B cell (primary cell): ENCODE data around the gene BARHL1. TPM values are rescaled to one million over a fixed set of nuclear protein-coding genes. Genes with fewer than 3 reads are reported as not detected.

Experiments used
- ATAC-seq: fragments of 200-7000 bp; cut with Tn5 transposase; one replicate; pipeline ENCODE4 v1.10.0; 2021; ENCODE audit warnings: low read depth, mild to moderate bottlenecking, moderate number of reproducible peaks, moderate library complexity
- CTCF ChIA-PET: fragments of 350-600 bp; sonication (Branson Sonifier 250); formaldehyde crosslinking; loops from one replicate; lab custom pipeline; 2021; ENCODE audit warnings: antibody characterized with exemption, inconsistent platforms; lab: Charles Lee
- POLR2A ChIA-PET: fragments of 350-600 bp; sonication (Branson Sonifier 250); formaldehyde crosslinking; loops from one replicate; lab custom pipeline; 2021; ENCODE audit warnings: antibody characterized with exemption; lab: Charles Lee
- DNase-seq: peaks from one replicate; pipeline ENCODE4 v3.0.0; 2013
- H2AFZ ChIP-seq: 2 replicates; pipeline ENCODE4 v1.6.1; 2012; ENCODE audit warnings: mild to moderate bottlenecking, low read depth, low read length; ENCODE audit not compliant: insufficient read depth, poor library complexity, severe bottlenecking
- H3K27ac ChIP-seq, 2 donors: 1 replicate in 1 of 2; 2 replicates in 1 of 2; pipeline ENCODE4 v1.5.1; 2012 to 2013; ENCODE audit warnings: low read length in 2 of 2, mild to moderate bottlenecking in 2 of 2, moderate library complexity in 1 of 2
- H3K27me3 ChIP-seq, 4 experiments: fragments of 200-600 bp in 1 of 4; sonication (generic) in 1 of 4; replicated peaks in 1 of 4; 1 replicate in 2 of 4; 2 replicates in 2 of 4; pipeline versions ENCODE4 v1.6.1 to v1.7.0; 2013 to 2016; ENCODE audit warnings: low read length in 3 of 4, mild to moderate bottlenecking in 2 of 4, mixed read lengths in 1 of 4, moderate library complexity in 1 of 4; ENCODE audit not compliant: insufficient read depth in 4 of 4, control insufficient read depth in 3 of 4; ENCODE audit errors: control extremely low read depth in 1 of 4
- H3K36me3 ChIP-seq, 2 experiments: replicated peaks in 1 of 2; 1 replicate in 1 of 2; 2 replicates in 1 of 2; pipeline versions ENCODE4 v1.6.1 to v1.7.1; 2013; ENCODE audit warnings: low read length in 1 of 2; ENCODE audit not compliant: insufficient read depth in 2 of 2, control insufficient read depth in 1 of 2; ENCODE audit errors: control extremely low read depth in 1 of 2, extremely low read depth in 1 of 2
- H3K4me1 ChIP-seq, 2 donors: fragments of 200-600 bp in 1 of 2; sonication (generic) in 1 of 2; 1 replicate in 1 of 2; 2 replicates in 1 of 2; pipeline versions ENCODE4 v1.5.1 to v1.6.1; 2013 to 2017; ENCODE audit warnings: low read length in 2 of 2; ENCODE audit not compliant: control insufficient read depth in 2 of 2, insufficient read depth in 2 of 2
- H3K4me2 ChIP-seq: replicated peaks from 2 replicates; pipeline ENCODE3; 2012; ENCODE audit warnings: mild to moderate bottlenecking, low read depth, low read length; ENCODE audit not compliant: poor library complexity, severe bottlenecking
- H3K4me3 ChIP-seq, 5 experiments: fragments of 200-600 bp in 1 of 5; sonication (generic) in 1 of 5; 1 replicate in 3 of 5; 2 replicates in 2 of 5; pipeline versions ENCODE4 v1.5.1 to v1.7.0; 2011 to 2016; ENCODE audit warnings: low read length in 4 of 5, mild to moderate bottlenecking in 4 of 5, low read depth in 2 of 5, control low read depth in 1 of 5, moderate library complexity in 1 of 5; ENCODE audit not compliant: insufficient read depth in 1 of 5; ENCODE audit errors: control extremely low read depth in 1 of 5, extremely low read depth in 1 of 5
- H3K79me2 ChIP-seq: fragments of 200-600 bp; sonication (generic); one replicate; pipeline ENCODE4 v1.6.0; 2016; ENCODE audit warnings: low read length; ENCODE audit not compliant: control insufficient read depth, insufficient read depth
- H3K9ac ChIP-seq: fragments of 200-600 bp; sonication (generic); 2 replicates; pipeline ENCODE4 v1.6.1; 2017; ENCODE audit warnings: mild to moderate bottlenecking, low read length, moderate library complexity
- H3K9me3 ChIP-seq, 3 donors: one replicate each; pipeline versions ENCODE4 v1.6.1 to v1.7.1; 2013; ENCODE audit warnings: low read length in 2 of 3; ENCODE audit not compliant: control insufficient read depth in 2 of 3, insufficient read depth in 1 of 3; ENCODE audit errors: control extremely low read depth in 1 of 3
- H4K20me1 ChIP-seq: 2 replicates; pipeline ENCODE4 v1.6.0; 2012; ENCODE audit warnings: mild to moderate bottlenecking, low read length; ENCODE audit not compliant: insufficient read depth, control insufficient read depth, poor library complexity, severe bottlenecking
- H3K27ac Mint-ChIP-seq: one replicate; pipeline ENCODE4 v1.8.0; 2021; ENCODE audit warnings: mixed read lengths
- H3K27me3 Mint-ChIP-seq: one replicate; pipeline ENCODE4 v1.8.0; 2021; ENCODE audit warnings: mixed read lengths
- H3K4me1 Mint-ChIP-seq: one replicate; pipeline ENCODE4 v1.8.0; 2021; ENCODE audit warnings: mixed read lengths
- H3K4me3 Mint-ChIP-seq: one replicate; pipeline ENCODE4 v1.8.0; 2021; ENCODE audit warnings: mixed read lengths
- H3K9me3 Mint-ChIP-seq: one replicate; pipeline ENCODE4 v1.8.0; 2022; ENCODE audit warnings: mixed read lengths; ENCODE audit not compliant: insufficient read depth
- CTCF ChIP-seq: fragments of 200-600 bp; IDR thresholded peaks from one replicate; pipeline ENCODE4 v1.8.0; 2022; ENCODE audit warnings: antibody characterized with exemption, mild to moderate bottlenecking
- EZH2 ChIP-seq: IDR thresholded peaks from 2 replicates; pipeline ENCODE4 v1.6.1; 2012; ENCODE audit warnings: borderline replicate concordance, low read depth, mild to moderate bottlenecking, moderate library complexity, low read length; ENCODE audit not compliant: insufficient read depth, poor library complexity, severe bottlenecking
- WGBS: methylation state at CpG from one replicate; pipeline ENCODE4 v1.1.5; 2013; ENCODE audit warnings: missing lambda C conversion rate; ENCODE audit not compliant: insufficient coverage; 5-methylcytosine and 5-hydroxymethylcytosine counted together
- intact Hi-C: fragments of 100-400 bp; cut with micrococcal nuclease; formaldehyde crosslinking; loops from one replicate; pipeline ENCODE4 v1.10.0; 2022
- polyA plus RNA-seq: library from polyadenylated mRNA; depleted of rRNA; stranded (reverse); fragments of >200 nt; gene quantifications from 2 replicates; pipeline ENCODE4 v1.2.3, GENCODE V29; 2012
- total RNA-seq, 2 donors: library from RNA; stranded (reverse); fragments of 120-200 nt in 1 of 2; gene quantifications; 1 replicate in 1 of 2; 2 replicates in 1 of 2; pipeline versions ENCODE4 v1.2.3 to v1.2.4, GENCODE V29; 2013 to 2022

Gene BARHL1
- total and polyA plus RNA-seq, 2 donors (not counting 1 experiment from before 2014, with no cell fraction given): not detected

GRCh38 chr9:132609184-132609583 is 26.8 kb downstream of the BARHL1 start:
- Mint-ChIP-seq H3K27ac (no peak overlapping the region), H3K27me3 (no peaks in the 10 kb centered on the region), H3K9me3 (no peaks in the 10 kb centered on the region), H3K4me1 (no peaks in the 10 kb centered on the region), H3K4me3 (no peak overlapping the region)
- DNase-seq (no peak), ATAC-seq (no peak)
- H2AFZ ChIP-seq: no peak overlapping the region
- H3K36me3 ChIP-seq: peaks cover 0 to 63% of the 10 kb centered on the region in 2 experiments
- H3K27ac ChIP-seq: no peak overlapping the region
- no peaks in the 10 kb centered on the region for H3K27me3 ChIP-seq
- no peaks in the 10 kb centered on the region for H3K9me3 ChIP-seq
- H3K79me2 ChIP-seq: no peaks in the 10 kb centered on the region
- H3K4me3 ChIP-seq: no peak overlapping the region
- TF ChIP-seq CTCF (no peak), EZH2 (no peak)
- no peak overlapping the region for H3K4me2 ChIP-seq
- no peaks in the 10 kb centered on the region for H4K20me1 ChIP-seq
- ChIA-PET POLR2A (no interaction called here), CTCF (interaction anchor here (1.2 kb wide), 1 partner anchor 102 kb away, joined by 3 read pairs; no protein-coding TSS in a partner anchor)
- WGBS: 96% methylated on average over 8 of the region's 9 CpGs
- H3K9ac ChIP-seq: no peak overlapping the region
- intact Hi-C loops: no loop called here
- H3K4me1 ChIP-seq: no peaks in the 10 kb centered on the region

GRCh38 chr9:132609829-132610228 is 27.4 kb downstream of the BARHL1 start:
- TF ChIP-seq EZH2: no peak
- no peak for TF ChIP-seq CTCF
- H3K27ac Mint-ChIP-seq: no peak overlapping the region
- H3K27me3 Mint-ChIP-seq: no peaks in the 10 kb centered on the region

More at GRCh38 chr9:132609829-132610228, 27.4 kb downstream of the BARHL1 start:
- H3K27me3 ChIP-seq: no peaks in the 10 kb centered on the region
- H3K9ac ChIP-seq: no peak overlapping the region
- no peaks in the 10 kb centered on the region for H3K9me3 ChIP-seq
- no peak overlapping the region for H2AFZ ChIP-seq
- ATAC-seq (no peak), DNase-seq (no peak)
- no peaks in the 10 kb centered on the region for H3K79me2 ChIP-seq
- Mint-ChIP-seq H3K4me1 (no peaks in the 10 kb centered on the region), H3K4me3 (no peak overlapping the region), H3K9me3 (no peaks in the 10 kb centered on the region)
- 100% methylated on average over 5 of the region's 7 CpGs for WGBS
- no peaks in the 10 kb centered on the region for H3K4me1 ChIP-seq
- intact Hi-C loops: no loop called here
- POLR2A ChIA-PET: no interaction called here
- H3K36me3 ChIP-seq: peaks cover 0 to 66% of the 10 kb centered on the region in 2 experiments
- H3K4me2 ChIP-seq: no peak overlapping the region
- H4K20me1 ChIP-seq: no peaks in the 10 kb centered on the region
- H3K4me3 ChIP-seq: no peak overlapping the region
- CTCF ChIA-PET: no interaction called here
- no peak overlapping the region for H3K27ac ChIP-seq
